ENCODE results near the gene ZC4H2. TPM values are rescaled to one million over a fixed set of nuclear protein-coding genes. Genes with fewer than 3 reads are reported as not detected.
A peak's percentile ranks its signal among the peaks of the same experiment; 100 is the strongest.

The ZC4H2 gene
- total RNA-seq, 1 donor from 2014 or later, result 32.5 TPM

GRCh38 chrX:64994131-64994798, 18.0 kb upstream of the ZC4H2 start:
- H3K36me3 Mint-ChIP-seq, result no peaks in the 10 kb centered on the region
- H3K4me1 Mint-ChIP-seq, result no peaks in the 10 kb centered on the region
- H3K27ac Mint-ChIP-seq, result no peak overlapping the region
- TF ChIP-seq CTCF (IDR thresholded peaks at IDR 0.05; ENCODE audit: unreplicated experiment), result no peak
- peaks cover 57% of the 10 kb centered on the region for H3K9me3 Mint-ChIP-seq
- no peaks in the 10 kb centered on the region for H3K27me3 Mint-ChIP-seq (ENCODE audit: low read depth)
- no peak for DNase-seq (ENCODE audit: low spot score in 2 of 2, unreplicated experiment in 2 of 2)
- no peak overlapping the region for H3K4me3 Mint-ChIP-seq

GRCh38 chrX:64977830-64978229, 1.6 kb upstream of the ZC4H2 start:
- Mint-ChIP-seq H3K9me3 (peaks cover 15% of the 10 kb centered on the region), H3K36me3 (peaks cover 4% of the 10 kb centered on the region), H3K4me3 (no peak overlapping the region), H3K27ac (no peak overlapping the region), H3K27me3 (ENCODE audit: low read depth) (no peaks in the 10 kb centered on the region), H3K4me1 (peaks cover 2% of the 10 kb centered on the region)
- no peak for TF ChIP-seq CTCF (IDR thresholded peaks at IDR 0.05; ENCODE audit: unreplicated experiment)
- no peak for DNase-seq (ENCODE audit: low spot score in 2 of 2, unreplicated experiment in 2 of 2)

GRCh38 chrX:64977051-64977450, 801 bp upstream of the ZC4H2 start:
- Mint-ChIP-seq H3K4me3 (peak overlapping the region; percentile 94), H3K9me3 (peaks cover 23% of the 10 kb centered on the region), H3K27ac (no peak overlapping the region), H3K27me3 (ENCODE audit: low read depth) (no peaks in the 10 kb centered on the region), H3K4me1 (peaks cover 2% of the 10 kb centered on the region), H3K36me3 (peaks cover 12% of the 10 kb centered on the region)
- no peak for DNase-seq (ENCODE audit: low spot score in 2 of 2, unreplicated experiment in 2 of 2)
- no peak for TF ChIP-seq CTCF (IDR thresholded peaks at IDR 0.05; ENCODE audit: unreplicated experiment)

- peaks cover 16% of the 10 kb centered on the region for H3K36me3 Mint-ChIP-seq
- H3K9me3 Mint-ChIP-seq, result peaks cover 27% of the 10 kb centered on the region
- H3K4me3 Mint-ChIP-seq, result peak overlapping the region; percentile 94
- TF ChIP-seq CTCF (IDR thresholded peaks at IDR 0.05; ENCODE audit: unreplicated experiment), result no peak
- H3K4me1 Mint-ChIP-seq, result peaks cover 2% of the 10 kb centered on the region
- no peaks in the 10 kb centered on the region for H3K27me3 Mint-ChIP-seq (ENCODE audit: low read depth)
- peak overlapping the region; percentile 81 for H3K27ac Mint-ChIP-seq
- DNase-seq (ENCODE audit: low spot score in 2 of 2, unreplicated experiment in 2 of 2), result no peak
Measured at GRCh38 chrX:64976673-64977040, 407 bp upstream of the ZC4H2 start.

GRCh38 chrX:64975491-64975890, 759 bp downstream of the ZC4H2 start:
- DNase-seq (ENCODE audit: low spot score in 2 of 2, unreplicated experiment in 2 of 2), result peak in 1 of 2 experiments; percentile 42
- TF ChIP-seq CTCF (IDR thresholded peaks at IDR 0.05; ENCODE audit: unreplicated experiment), result no peak
- Mint-ChIP-seq H3K27ac (peak overlapping the region; percentile 81), H3K9me3 (peaks cover 38% of the 10 kb centered on the region), H3K36me3 (peaks cover 25% of the 10 kb centered on the region), H3K4me3 (peak overlapping the region; percentile 94), H3K4me1 (peaks cover 2% of the 10 kb centered on the region), H3K27me3 (ENCODE audit: low read depth) (no peaks in the 10 kb centered on the region)
